BJ (cell line): ENCODE measurements around the gene NID2. TPM values are rescaled to one million over a fixed set of nuclear protein-coding genes. Genes with fewer than 3 reads are reported as not detected.

ENCODE experiments used
- CTCF ChIA-PET: fragments of 350-600 bp; formaldehyde crosslinking; extraction: SDS; loops from one replicate; lab custom pipeline; 2021; ENCODE audit warnings: antibody characterized with exemption, inconsistent platforms; lab: Yijun Ruan, JAX
- POLR2A ChIA-PET: fragments of 300-600 bp; sonication (Branson Sonifier 250); formaldehyde crosslinking; extraction: SDS; loops from one replicate; lab custom pipeline; 2021; ENCODE audit warnings: antibody characterized with exemption; lab: Charles Lee
- DNase-seq: peaks from one replicate; pipeline ENCODE4 v3.0.0-alpha.2; 2011; ENCODE audit warnings: low read depth
- H3K27me3 ChIP-seq: 2 replicates; pipeline ENCODE4 v1.6.0; 2011; ENCODE audit warnings: low read length; ENCODE audit not compliant: control insufficient read depth, insufficient read depth
- H3K36me3 ChIP-seq: 2 replicates; pipeline ENCODE4 v1.5.1; 2011; ENCODE audit warnings: low read length; ENCODE audit not compliant: control insufficient read depth, insufficient read depth
- H3K4me3 ChIP-seq: 2 replicates; pipeline ENCODE4 v1.5.1; 2011; ENCODE audit warnings: low read depth, mild to moderate bottlenecking, control low read depth, low read length
- polyA plus RNA-seq: library from polyadenylated mRNA; depleted of rRNA; stranded (reverse); fragments of >200 nt; gene quantifications from 2 replicates; pipeline ENCODE4 v1.2.3, GENCODE V29; 2011
- TF ChIP-seq, protein P1 (sequence below): IDR thresholded peaks from 2 replicates; pipeline ENCODE4 v1.5.1; 2011; ENCODE audit warnings: low read depth, mild to moderate bottlenecking, control low read depth, inconsistent platforms, low read length, moderate library complexity; ENCODE audit not compliant: insufficient read depth

NID2 gene
- polyA plus RNA-seq, 1 experiment, result 279 TPM

DNA sequence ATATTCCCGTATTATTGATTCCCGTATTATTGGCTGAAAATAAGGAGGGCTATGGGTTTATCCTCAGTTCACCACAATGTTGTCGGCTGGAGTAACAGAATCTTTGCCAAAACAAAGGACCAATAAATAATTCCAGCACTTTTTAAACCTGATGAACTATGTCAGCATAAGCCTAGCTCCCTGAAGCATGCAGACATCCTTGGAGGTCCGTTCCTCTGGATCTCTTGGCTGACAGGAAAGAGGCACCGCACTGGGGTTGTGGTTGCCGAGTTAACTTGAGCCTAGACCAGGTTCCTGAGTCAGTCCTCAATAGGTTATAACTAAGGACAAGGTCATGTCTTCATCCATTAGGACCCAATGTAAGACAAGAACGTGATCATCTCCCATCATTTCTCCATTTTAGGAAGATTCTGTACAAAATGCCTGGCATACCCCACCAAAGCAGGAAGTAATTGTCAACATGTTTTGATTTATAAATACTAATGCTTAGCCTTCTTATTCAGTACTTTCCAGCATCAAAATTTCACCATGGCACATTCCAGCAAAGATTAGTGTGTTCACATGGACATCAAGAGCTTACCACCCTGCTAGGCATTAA, 36.6 kb downstream of the NID2 start:
- ChIA-PET CTCF (interaction anchor here (0.6 to 2.0 kb wide), 5 partner anchors 11 to 93 kb away, joined by 3 to 5 read pairs (median 3); no protein-coding TSS in a partner anchor), POLR2A (interaction anchor here (0.5 to 1.2 kb wide), 3 partner anchors 10 to 93 kb away, joined by 3 to 7 read pairs (median 5); no protein-coding TSS in a partner anchor)
- DNase-seq, result no peak
- TF ChIP-seq, protein P1, sequence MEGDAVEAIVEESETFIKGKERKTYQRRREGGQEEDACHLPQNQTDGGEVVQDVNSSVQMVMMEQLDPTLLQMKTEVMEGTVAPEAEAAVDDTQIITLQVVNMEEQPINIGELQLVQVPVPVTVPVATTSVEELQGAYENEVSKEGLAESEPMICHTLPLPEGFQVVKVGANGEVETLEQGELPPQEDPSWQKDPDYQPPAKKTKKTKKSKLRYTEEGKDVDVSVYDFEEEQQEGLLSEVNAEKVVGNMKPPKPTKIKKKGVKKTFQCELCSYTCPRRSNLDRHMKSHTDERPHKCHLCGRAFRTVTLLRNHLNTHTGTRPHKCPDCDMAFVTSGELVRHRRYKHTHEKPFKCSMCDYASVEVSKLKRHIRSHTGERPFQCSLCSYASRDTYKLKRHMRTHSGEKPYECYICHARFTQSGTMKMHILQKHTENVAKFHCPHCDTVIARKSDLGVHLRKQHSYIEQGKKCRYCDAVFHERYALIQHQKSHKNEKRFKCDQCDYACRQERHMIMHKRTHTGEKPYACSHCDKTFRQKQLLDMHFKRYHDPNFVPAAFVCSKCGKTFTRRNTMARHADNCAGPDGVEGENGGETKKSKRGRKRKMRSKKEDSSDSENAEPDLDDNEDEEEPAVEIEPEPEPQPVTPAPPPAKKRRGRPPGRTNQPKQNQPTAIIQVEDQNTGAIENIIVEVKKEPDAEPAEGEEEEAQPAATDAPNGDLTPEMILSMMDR, result no peak
- H3K27me3 ChIP-seq, result no peaks in the 10 kb centered on the region
- H3K36me3 ChIP-seq, result peaks cover 6% of the 10 kb centered on the region
- no peak overlapping the region for H3K4me3 ChIP-seq

DNA sequence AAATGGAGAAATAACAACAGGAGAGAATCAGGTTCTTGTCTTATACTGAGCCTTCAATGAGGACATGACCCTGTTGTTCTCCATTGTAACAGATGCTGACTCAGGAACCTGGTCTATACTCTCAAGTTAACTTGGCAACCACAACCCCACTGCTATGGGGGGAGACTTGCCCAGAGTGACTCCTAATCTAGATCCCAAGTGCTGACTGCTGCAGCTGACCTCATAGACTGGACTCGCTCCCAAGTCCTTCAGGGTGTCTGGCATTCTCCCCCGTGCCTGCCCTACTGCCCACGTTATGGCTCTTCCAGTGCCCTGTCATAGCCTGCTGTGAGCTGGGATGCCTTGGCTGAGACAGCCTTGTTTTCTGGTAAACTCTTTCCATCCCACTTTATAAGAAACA, 37.1 kb downstream of the NID2 start:
- POLR2A ChIA-PET, result interaction anchor here (1.2 kb wide), 1 partner anchor 11 kb away, joined by 3 read pairs; no protein-coding TSS in a partner anchor
- DNase-seq, result no peak
- no peak overlapping the region for H3K4me3 ChIP-seq
- TF ChIP-seq, protein P1, result no peak
- peaks cover 9% of the 10 kb centered on the region for H3K36me3 ChIP-seq
- CTCF ChIA-PET, result interaction anchor here (1.5 to 2.0 kb wide), 2 partner anchors 11 to 19 kb away, joined by 3 to 5 read pairs; no protein-coding TSS in a partner anchor
- H3K27me3 ChIP-seq, result no peaks in the 10 kb centered on the region

DNA sequence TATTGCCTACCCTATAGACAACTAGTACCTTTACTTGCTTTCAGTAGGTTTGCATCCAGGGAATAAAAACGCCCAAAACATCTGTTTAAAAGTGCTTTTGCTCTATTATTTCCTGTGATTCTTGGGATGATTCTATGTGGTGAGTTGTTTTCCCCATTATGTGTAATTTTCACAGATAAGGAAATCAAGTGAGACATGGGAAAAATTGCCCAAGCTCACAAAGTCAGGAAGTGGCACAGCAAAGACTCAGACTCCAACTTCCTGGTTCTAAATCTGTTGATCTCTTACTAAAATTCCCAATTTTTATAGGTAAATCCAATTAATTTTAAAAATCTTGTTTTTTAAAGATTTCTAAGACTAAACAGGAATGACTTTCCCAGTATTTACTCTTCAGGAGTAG, 39.0 kb downstream of the NID2 start:
- TF ChIP-seq, protein P1, result no peak
- Histone ChIP-seq H3K4me3 (no peak overlapping the region), H3K27me3 (no peaks in the 10 kb centered on the region), H3K36me3 (peaks cover 9% of the 10 kb centered on the region)
- ChIA-PET POLR2A (no interaction called here), CTCF (interaction anchor here (0.6 to 1.4 kb wide), 2 partner anchors 15 to 202 kb away, joined by 4 to 5 read pairs; no protein-coding TSS in a partner anchor)
- DNase-seq, result no peak

DNA sequence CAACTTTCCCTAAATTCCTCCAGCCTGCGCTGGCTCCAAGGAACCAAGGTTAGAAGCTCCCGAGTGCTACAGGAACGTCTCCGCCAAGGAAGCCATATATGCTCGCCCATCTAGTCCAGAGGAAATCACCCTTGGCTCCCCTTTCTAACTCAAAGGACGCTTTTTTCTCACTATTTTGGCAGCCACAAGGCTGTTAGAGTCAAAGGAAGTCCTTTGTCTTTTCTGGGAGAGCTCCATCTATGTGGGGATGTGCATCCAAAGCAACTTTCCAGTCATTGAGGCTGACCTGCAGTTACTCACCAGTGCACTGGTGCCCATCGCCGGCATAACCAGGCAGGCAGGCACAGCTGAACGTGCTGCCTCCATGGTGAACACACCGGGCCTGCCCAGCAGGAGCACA, 42.0 kb downstream of the NID2 start:
- H3K36me3 ChIP-seq, result peaks cover 9% of the 10 kb centered on the region
- CTCF ChIA-PET, result no interaction called here

More for the DNA sequence above, 42.0 kb downstream of the NID2 start:
- no peak for DNase-seq
- Histone ChIP-seq H3K4me3 (no peak overlapping the region), H3K27me3 (no peaks in the 10 kb centered on the region)
- POLR2A ChIA-PET, result interaction anchor here (0.6 kb wide), 1 partner anchor 18 kb away, joined by 17 read pairs; no protein-coding TSS in a partner anchor
- TF ChIP-seq, protein P1, result no peak
